Liver (tissue), 9 donors: ENCODE measurements around the gene NIPAL3. TPM values are rescaled to one million over a fixed set of nuclear protein-coding genes. Genes with fewer than 3 reads are reported as not detected.

Source experiments
- DNase-seq: peaks from one replicate; pipeline ENCODE4 v3.0.0-alpha.2; 2017; ENCODE audit warnings: low spot score
- H3K27ac ChIP-seq, 2 donors: one replicate each; pipeline ENCODE4 v1.7.0; 2013; ENCODE audit warnings: inconsistent platforms in 2 of 2, low read length in 2 of 2, control low read depth in 1 of 2, low read depth in 1 of 2, mild to moderate bottlenecking in 1 of 2
- H3K27me3 ChIP-seq, 4 donors: one replicate each; pipeline versions ENCODE4 v1.6.1 to v1.7.0; 2013; ENCODE audit warnings: low read length in 3 of 4, inconsistent platforms in 1 of 4, mild to moderate bottlenecking in 1 of 4, moderate library complexity in 1 of 4; ENCODE audit not compliant: control insufficient read depth in 4 of 4, insufficient read depth in 4 of 4
- H3K36me3 ChIP-seq, 4 donors: one replicate each; pipeline versions ENCODE4 v1.6.1 to v1.7.0; 2013; ENCODE audit warnings: low read length in 3 of 4, mild to moderate bottlenecking in 3 of 4, low read depth in 1 of 4, moderate library complexity in 1 of 4; ENCODE audit not compliant: control insufficient read depth in 4 of 4, insufficient read depth in 3 of 4
- H3K4me1 ChIP-seq, 4 donors: one replicate each; pipeline versions ENCODE4 v1.6.1 to v1.7.0; 2013; ENCODE audit warnings: low read length in 3 of 4, mild to moderate bottlenecking in 3 of 4, moderate library complexity in 1 of 4; ENCODE audit not compliant: control insufficient read depth in 4 of 4, insufficient read depth in 4 of 4
- H3K4me3 ChIP-seq, 3 donors: one replicate each; pipeline versions ENCODE4 v1.6.1 to v1.7.0; 2013; ENCODE audit warnings: low read length in 3 of 3, control low read depth in 1 of 3, low read depth in 1 of 3, mild to moderate bottlenecking in 1 of 3
- H3K9ac ChIP-seq, 2 donors: one replicate each; pipeline ENCODE4 v1.7.0; 2013; ENCODE audit warnings: low read length in 2 of 2, mild to moderate bottlenecking in 2 of 2, moderate library complexity in 2 of 2, control low read depth in 1 of 2, low read depth in 1 of 2
- H3K9me3 ChIP-seq, 4 donors: one replicate each; pipeline versions ENCODE4 v1.6.1 to v1.7.0; 2013; ENCODE audit warnings: low read length in 3 of 4; ENCODE audit not compliant: control insufficient read depth in 4 of 4
- FOXA1 ChIP-seq: IDR thresholded peaks from 2 replicates; pipeline ENCODE4 v1.6.1; 2016; ENCODE audit warnings: antibody characterized with exemption
- FOXA2 ChIP-seq: IDR thresholded peaks from 2 replicates; pipeline ENCODE4 v1.6.1; 2016; ENCODE audit warnings: antibody characterized with exemption
- GABPA ChIP-seq, 2 donors: IDR thresholded peaks in 1 of 2; conservative IDR thresholded peaks in 1 of 2; 2 replicates each; pipeline ENCODE4 v1.6.1; 2016; ENCODE audit warnings: antibody characterized with exemption in 2 of 2, mild to moderate bottlenecking in 1 of 2, moderate library complexity in 1 of 2
- HNF4G ChIP-seq: IDR thresholded peaks from 2 replicates; pipeline ENCODE4 v1.6.1; 2016; ENCODE audit warnings: antibody characterized with exemption
- NR2F2 ChIP-seq: IDR thresholded peaks from 2 replicates; pipeline ENCODE4 v1.6.1; 2016; ENCODE audit warnings: antibody characterized with exemption
- RAD21 ChIP-seq, 2 donors: IDR thresholded peaks; 2 replicates each; pipeline ENCODE4 v1.6.1; 2016; ENCODE audit warnings: antibody characterized with exemption in 2 of 2, mild to moderate bottlenecking in 2 of 2
- REST ChIP-seq: IDR thresholded peaks from 2 replicates; pipeline ENCODE4 v1.6.1; 2016; ENCODE audit warnings: antibody characterized with exemption, mild to moderate bottlenecking
- RXRA ChIP-seq, 2 donors: IDR thresholded peaks; 2 replicates each; pipeline ENCODE4 v1.6.1; 2017 to 2018; ENCODE audit warnings: antibody characterized with exemption in 2 of 2, mild to moderate bottlenecking in 1 of 2
- SP1 ChIP-seq: IDR thresholded peaks from 2 replicates; pipeline ENCODE4 v1.6.1; 2018; ENCODE audit warnings: antibody characterized with exemption, mild to moderate bottlenecking
- ZBTB33 ChIP-seq: IDR thresholded peaks from 2 replicates; pipeline ENCODE4 v1.6.1; 2016; ENCODE audit warnings: antibody characterized with exemption
- WGBS: extraction: QIAGEN DNeasy Blood & Tissue Kit; methylation state at CpG from one replicate; pipeline ENCODE4 v1.1.7; 2013; 5-methylcytosine and 5-hydroxymethylcytosine counted together
- polyA plus RNA-seq, 2 donors: library from polyadenylated mRNA; stranded (reverse) in 1 of 2; unstranded in 1 of 2; fragments of 200-250 nt in 1 of 2; fragments of >200 nt in 1 of 2; fragmentation: Nextera tagmentation in 1 of 2; extraction: Ambion mirVana in 1 of 2; gene quantifications; one replicate each; pipeline versions ENCODE4 v1.2.1 to v1.2.3, GENCODE V29; 2013 to 2015
- total RNA-seq, 2 donors: library from RNA; depleted of rRNA; stranded (reverse); fragments of >200 nt; gene quantifications; one replicate each; pipeline ENCODE4 v1.2.3, GENCODE V29; 2014
- TF ChIP-seq, protein P1 (sequence below): fragments of 150-350 bp; IDR thresholded peaks from 2 replicates; pipeline ENCODE4 v1.5.1; 2017; ENCODE audit warnings: improper control_type of control experiment, low read depth, low read length; ENCODE audit not compliant: missing input control
- TF ChIP-seq, protein P2 (sequence below): IDR thresholded peaks from 2 replicates; pipeline ENCODE4 v1.6.1; 2016; ENCODE audit warnings: antibody characterized with exemption
- donor health status: healthy.
- donor health status: healthy.
- donor health status: healthy.
- donor health status: healthy.
- donor health status: healthy.

Gene NIPAL3
- total and polyA plus RNA-seq, 4 donors, result 3.0 to 12.0 (median 6.0) TPM

GRCh38 chr1:24384251-24385090 lies 31.1 kb upstream of the NIPAL3 start (continued):
- no peak for TF ChIP-seq REST

DNA sequence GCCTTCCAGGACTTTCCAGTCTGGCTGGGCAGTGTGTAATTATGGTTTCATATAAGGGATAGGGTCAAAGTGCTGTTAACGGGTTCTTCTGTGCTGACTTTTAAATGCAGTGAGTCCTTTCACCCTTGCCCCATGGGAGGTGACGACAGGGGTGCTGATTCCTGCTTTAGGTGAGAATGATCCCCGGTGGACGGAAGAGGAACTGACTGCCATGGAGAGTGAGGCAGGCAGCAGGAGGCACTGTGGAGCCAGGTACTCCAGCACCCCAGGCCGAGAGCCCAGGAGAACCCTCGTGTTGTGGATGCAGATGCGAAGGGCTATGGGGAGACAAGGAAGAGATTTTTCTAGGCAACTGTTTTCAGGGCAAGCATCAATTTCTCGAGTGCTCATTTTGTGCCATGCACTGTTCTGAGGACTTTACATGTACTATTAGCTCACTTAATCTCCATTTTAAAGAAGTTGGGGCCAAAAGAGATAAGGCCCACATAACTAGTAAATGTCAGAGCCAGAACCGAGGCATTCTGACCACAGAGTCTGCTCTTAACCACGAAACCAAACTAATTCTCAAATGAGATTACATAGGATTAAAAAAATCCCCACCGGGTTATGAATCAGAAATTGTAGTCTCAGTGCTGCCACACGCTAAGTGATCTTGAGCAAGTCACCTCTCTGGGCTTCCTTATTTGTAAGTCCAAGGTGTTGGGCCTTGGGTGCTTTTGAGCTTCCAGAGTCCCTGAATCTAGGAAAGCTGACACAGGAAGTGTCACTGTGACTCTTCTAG lies 30.3 kb upstream of the NIPAL3 start:
- Histone ChIP-seq H3K9ac (no peak overlapping the region), H3K9me3 (no peaks in the 10 kb centered on the region), H3K36me3 (no peaks in the 10 kb centered on the region), H3K27me3 (no peaks in the 10 kb centered on the region), H3K27ac (no peak overlapping the region), H3K4me1 (peaks cover 6 to 43% (median 40%) of the 10 kb centered on the region in 4 donors), H3K4me3 (no peak overlapping the region)
- TF ChIP-seq FOXA2 (no peak), RAD21 (IDR thresholded peaks at IDR 0.05) (peak in 1 of 2 donors; percentile 9)
- TF ChIP-seq, protein P1, sequence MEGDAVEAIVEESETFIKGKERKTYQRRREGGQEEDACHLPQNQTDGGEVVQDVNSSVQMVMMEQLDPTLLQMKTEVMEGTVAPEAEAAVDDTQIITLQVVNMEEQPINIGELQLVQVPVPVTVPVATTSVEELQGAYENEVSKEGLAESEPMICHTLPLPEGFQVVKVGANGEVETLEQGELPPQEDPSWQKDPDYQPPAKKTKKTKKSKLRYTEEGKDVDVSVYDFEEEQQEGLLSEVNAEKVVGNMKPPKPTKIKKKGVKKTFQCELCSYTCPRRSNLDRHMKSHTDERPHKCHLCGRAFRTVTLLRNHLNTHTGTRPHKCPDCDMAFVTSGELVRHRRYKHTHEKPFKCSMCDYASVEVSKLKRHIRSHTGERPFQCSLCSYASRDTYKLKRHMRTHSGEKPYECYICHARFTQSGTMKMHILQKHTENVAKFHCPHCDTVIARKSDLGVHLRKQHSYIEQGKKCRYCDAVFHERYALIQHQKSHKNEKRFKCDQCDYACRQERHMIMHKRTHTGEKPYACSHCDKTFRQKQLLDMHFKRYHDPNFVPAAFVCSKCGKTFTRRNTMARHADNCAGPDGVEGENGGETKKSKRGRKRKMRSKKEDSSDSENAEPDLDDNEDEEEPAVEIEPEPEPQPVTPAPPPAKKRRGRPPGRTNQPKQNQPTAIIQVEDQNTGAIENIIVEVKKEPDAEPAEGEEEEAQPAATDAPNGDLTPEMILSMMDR, result peak; percentile 18
- 90% methylated on average over 12 of the region's 12 CpGs for WGBS
- no peak for DNase-seq

DNA sequence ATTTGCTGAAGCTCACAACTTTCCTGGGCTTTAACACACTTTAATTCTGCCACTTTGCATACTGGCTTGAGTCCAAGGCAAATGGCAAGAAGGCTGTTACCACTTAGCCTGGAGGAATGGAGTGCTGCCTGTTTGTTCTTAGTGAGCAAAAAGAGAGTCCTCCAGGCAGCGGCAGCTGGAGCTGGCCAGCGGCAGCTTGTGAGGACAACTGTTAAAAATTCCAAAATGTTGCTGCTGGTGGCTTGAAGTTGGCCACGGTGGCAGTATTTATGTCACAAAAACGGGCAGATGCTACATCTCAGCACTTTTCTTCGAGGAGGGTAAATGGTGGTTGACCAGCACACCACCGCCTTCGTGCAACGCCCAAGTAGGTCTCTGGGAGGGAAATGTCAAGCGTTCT lies 29.4 kb upstream of the NIPAL3 start:
- H3K27ac ChIP-seq, result no peak overlapping the region
- no peaks in the 10 kb centered on the region for H3K36me3 ChIP-seq
- no peaks in the 10 kb centered on the region for H3K9me3 ChIP-seq
- H3K4me3 ChIP-seq, result no peak overlapping the region
- H3K4me1 ChIP-seq, result peaks cover 2 to 34% (median 32%) of the 10 kb centered on the region in 4 donors
- no peaks in the 10 kb centered on the region for H3K27me3 ChIP-seq
- 94% methylated on average over 9 of the region's 9 CpGs for WGBS
- DNase-seq, result no peak
- H3K9ac ChIP-seq, result no peak overlapping the region
- no peak for TF ChIP-seq FOXA2
- TF ChIP-seq FOXA1, result no peak
- TF ChIP-seq RXRA (IDR thresholded peaks at IDR 0.05), result no peak
- TF ChIP-seq HNF4G, result no peak
- TF ChIP-seq SP1, result no peak
- no peak for TF ChIP-seq RAD21 (IDR thresholded peaks at IDR 0.05)
- no peak for TF ChIP-seq NR2F2
- TF ChIP-seq, protein P2, sequence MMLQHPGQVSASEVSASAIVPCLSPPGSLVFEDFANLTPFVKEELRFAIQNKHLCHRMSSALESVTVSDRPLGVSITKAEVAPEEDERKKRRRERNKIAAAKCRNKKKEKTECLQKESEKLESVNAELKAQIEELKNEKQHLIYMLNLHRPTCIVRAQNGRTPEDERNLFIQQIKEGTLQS, result no peak
- no peak for TF ChIP-seq REST
- TF ChIP-seq, protein P1, result no peak
- no peak for TF ChIP-seq ZBTB33
- TF ChIP-seq GABPA (IDR thresholded peaks at IDR 0.05 in 1 of 2, conservative IDR thresholded peaks at IDR 0.05 in 1 of 2), result no peak
